GM23338 (cell line): ENCODE results near the gene ZNF415. TPM values are rescaled to one million over a fixed set of nuclear protein-coding genes. Genes with fewer than 3 reads are reported as not detected.
A peak's percentile ranks its signal among the peaks of the same experiment; 100 is the strongest.

ENCODE experiments used
- ATAC-seq: fragments of 200-7000 bp; cut with Tn5 transposase; 3 replicates; pipeline ENCODE4 v1.9.1; 2020
- DNase-seq: peaks from one replicate; pipeline ENCODE4 v3.0.0-alpha.2; 2015; ENCODE audit warnings: low spot score
- H2AFZ ChIP-seq: fragments of 200-600 bp; sonication (generic); 2 replicates; pipeline ENCODE4 v1.8.0; 2016; ENCODE audit warnings: antibody characterized with exemption, mild to moderate bottlenecking, moderate library complexity
- H3F3A ChIP-seq: fragments of 200-600 bp; sonication (generic); replicated peaks from 2 replicates; pipeline ENCODE4 v1.8.0; 2017; ENCODE audit warnings: antibody characterized with exemption, mixed run types, low read depth
- H3K27ac ChIP-seq: fragments of 200-600 bp; sonication (generic); 2 replicates; pipeline ENCODE4 v1.6.1; 2016; ENCODE audit warnings: low read depth
- H3K27me3 ChIP-seq: fragments of 200-600 bp; sonication (generic); 2 replicates; pipeline ENCODE4 v1.8.0; 2016; ENCODE audit warnings: mild to moderate bottlenecking, mixed run types, moderate library complexity; ENCODE audit not compliant: insufficient read depth
- H3K36me3 ChIP-seq: fragments of 200-600 bp; sonication (generic); 2 replicates; pipeline ENCODE4 v1.8.0; 2016; ENCODE audit warnings: mild to moderate bottlenecking; ENCODE audit not compliant: insufficient read depth
- H3K4me1 ChIP-seq: fragments of 200-600 bp; sonication (generic); 2 replicates; pipeline ENCODE4 v1.8.0; 2016; ENCODE audit warnings: mild to moderate bottlenecking, moderate library complexity; ENCODE audit not compliant: insufficient read depth
- H3K4me2 ChIP-seq: fragments of 200-600 bp; sonication (generic); 2 replicates; pipeline ENCODE4 v1.7.1; 2017; ENCODE audit warnings: mixed run types
- H3K4me3 ChIP-seq: fragments of 200-600 bp; sonication (generic); 2 replicates; pipeline ENCODE4 v1.6.1; 2016; ENCODE audit warnings: mixed run types
- H3K79me2 ChIP-seq: fragments of 200-600 bp; sonication (generic); replicated peaks from 2 replicates; pipeline ENCODE4 v1.8.0; 2017; ENCODE audit warnings: mild to moderate bottlenecking; ENCODE audit not compliant: insufficient read depth
- H3K9me2 ChIP-seq: fragments of 200-600 bp; sonication (generic); 2 replicates; pipeline ENCODE4 v1.8.0; 2017; ENCODE audit not compliant: insufficient read depth
- H4K20me1 ChIP-seq: fragments of 200-600 bp; sonication (generic); replicated peaks from 2 replicates; pipeline ENCODE4 v1.8.0; 2017; ENCODE audit warnings: mild to moderate bottlenecking; ENCODE audit not compliant: insufficient read depth
- H3K27ac Mint-ChIP-seq: 2 replicates; pipeline ENCODE4 v1.8.0; 2020; ENCODE audit warnings: inconsistent platforms, mild to moderate bottlenecking, moderate library complexity, mixed read lengths
- H3K27me3 Mint-ChIP-seq: 3 replicates; pipeline ENCODE4 v1.8.0; 2022; ENCODE audit warnings: low read depth, mild to moderate bottlenecking, moderate library complexity, mixed read lengths, inconsistent platforms; ENCODE audit not compliant: insufficient read depth, poor library complexity
- H3K36me3 Mint-ChIP-seq: 3 replicates; pipeline ENCODE4 v1.8.0; 2021; ENCODE audit warnings: low read depth, mild to moderate bottlenecking, inconsistent platforms, moderate library complexity, mixed read lengths
- H3K4me1 Mint-ChIP-seq: 3 replicates; pipeline ENCODE4 v1.8.0; 2020; ENCODE audit warnings: mild to moderate bottlenecking, inconsistent platforms, mixed read lengths
- H3K4me3 Mint-ChIP-seq: 3 replicates; pipeline ENCODE4 v1.8.0; 2021; ENCODE audit warnings: moderate library complexity, mild to moderate bottlenecking, inconsistent platforms, mixed read lengths
- H3K9me3 Mint-ChIP-seq: 3 replicates; pipeline ENCODE4 v1.8.0; 2020; ENCODE audit warnings: moderate library complexity, mild to moderate bottlenecking, inconsistent platforms, mixed read lengths
- CREB1 ChIP-seq: fragments of 250-450 bp; sonication (Bioruptor Pico); IDR thresholded peaks from 2 replicates; pipeline ENCODE4 v1.5.0; 2020; ENCODE audit warnings: low read depth, mild to moderate bottlenecking, moderate library complexity
- EZH2 ChIP-seq: fragments of 200-600 bp; sonication (generic); IDR thresholded peaks from one replicate; pipeline ENCODE4 v1.8.0; 2017; ENCODE audit warnings: antibody characterized with exemption, mild to moderate bottlenecking, low read depth; ENCODE audit not compliant: unreplicated experiment
- EZH2phosphoT487 ChIP-seq: fragments of 200-600 bp; sonication (generic); IDR thresholded peaks from one replicate; pipeline ENCODE4 v1.8.1; 2018; ENCODE audit warnings: antibody characterized with exemption; ENCODE audit not compliant: unreplicated experiment
- NANOG ChIP-seq: IDR thresholded peaks from 2 replicates; pipeline ENCODE4 v1.6.1; 2016; ENCODE audit warnings: antibody characterized with exemption, borderline replicate concordance
- polyA plus RNA-seq: library from polyadenylated mRNA; unstranded; fragments of >200 nt; fragmentation: Nextera tagmentation; extraction: Ambion mirVana; gene quantifications from 2 replicates; pipeline ENCODE4 v1.2.1, GENCODE V29; 2016
- total RNA-seq: library from RNA; depleted of rRNA; stranded (reverse); fragments of >200 nt; shearing (Covaris generic); gene quantifications from 2 replicates; pipeline ENCODE4 v1.2.3, GENCODE V29; 2014
- TF ChIP-seq, protein P1 (sequence below): fragments of 250-450 bp; sonication (Bioruptor Pico); IDR thresholded peaks from 2 replicates; pipeline ENCODE4 v1.5.0; 2020; ENCODE audit warnings: mild to moderate bottlenecking, moderate library complexity
- TF ChIP-seq, protein P2 (sequence below), 2 experiments: fragments of 200-600 bp in 1 of 2; sonication (generic) in 1 of 2; conservative IDR thresholded peaks; 2 replicates each; pipeline versions ENCODE4 v1.5.1 to v1.6.1; 2016 to 2017; ENCODE audit warnings: antibody characterized with exemption in 2 of 2, low read depth in 2 of 2, mild to moderate bottlenecking in 2 of 2, moderate library complexity in 1 of 2

Gene ZNF415
- total and polyA plus RNA-seq, 2 experiments from 2014 or later = 9.2 to 9.3 TPM

- TF ChIP-seq, protein P1, sequence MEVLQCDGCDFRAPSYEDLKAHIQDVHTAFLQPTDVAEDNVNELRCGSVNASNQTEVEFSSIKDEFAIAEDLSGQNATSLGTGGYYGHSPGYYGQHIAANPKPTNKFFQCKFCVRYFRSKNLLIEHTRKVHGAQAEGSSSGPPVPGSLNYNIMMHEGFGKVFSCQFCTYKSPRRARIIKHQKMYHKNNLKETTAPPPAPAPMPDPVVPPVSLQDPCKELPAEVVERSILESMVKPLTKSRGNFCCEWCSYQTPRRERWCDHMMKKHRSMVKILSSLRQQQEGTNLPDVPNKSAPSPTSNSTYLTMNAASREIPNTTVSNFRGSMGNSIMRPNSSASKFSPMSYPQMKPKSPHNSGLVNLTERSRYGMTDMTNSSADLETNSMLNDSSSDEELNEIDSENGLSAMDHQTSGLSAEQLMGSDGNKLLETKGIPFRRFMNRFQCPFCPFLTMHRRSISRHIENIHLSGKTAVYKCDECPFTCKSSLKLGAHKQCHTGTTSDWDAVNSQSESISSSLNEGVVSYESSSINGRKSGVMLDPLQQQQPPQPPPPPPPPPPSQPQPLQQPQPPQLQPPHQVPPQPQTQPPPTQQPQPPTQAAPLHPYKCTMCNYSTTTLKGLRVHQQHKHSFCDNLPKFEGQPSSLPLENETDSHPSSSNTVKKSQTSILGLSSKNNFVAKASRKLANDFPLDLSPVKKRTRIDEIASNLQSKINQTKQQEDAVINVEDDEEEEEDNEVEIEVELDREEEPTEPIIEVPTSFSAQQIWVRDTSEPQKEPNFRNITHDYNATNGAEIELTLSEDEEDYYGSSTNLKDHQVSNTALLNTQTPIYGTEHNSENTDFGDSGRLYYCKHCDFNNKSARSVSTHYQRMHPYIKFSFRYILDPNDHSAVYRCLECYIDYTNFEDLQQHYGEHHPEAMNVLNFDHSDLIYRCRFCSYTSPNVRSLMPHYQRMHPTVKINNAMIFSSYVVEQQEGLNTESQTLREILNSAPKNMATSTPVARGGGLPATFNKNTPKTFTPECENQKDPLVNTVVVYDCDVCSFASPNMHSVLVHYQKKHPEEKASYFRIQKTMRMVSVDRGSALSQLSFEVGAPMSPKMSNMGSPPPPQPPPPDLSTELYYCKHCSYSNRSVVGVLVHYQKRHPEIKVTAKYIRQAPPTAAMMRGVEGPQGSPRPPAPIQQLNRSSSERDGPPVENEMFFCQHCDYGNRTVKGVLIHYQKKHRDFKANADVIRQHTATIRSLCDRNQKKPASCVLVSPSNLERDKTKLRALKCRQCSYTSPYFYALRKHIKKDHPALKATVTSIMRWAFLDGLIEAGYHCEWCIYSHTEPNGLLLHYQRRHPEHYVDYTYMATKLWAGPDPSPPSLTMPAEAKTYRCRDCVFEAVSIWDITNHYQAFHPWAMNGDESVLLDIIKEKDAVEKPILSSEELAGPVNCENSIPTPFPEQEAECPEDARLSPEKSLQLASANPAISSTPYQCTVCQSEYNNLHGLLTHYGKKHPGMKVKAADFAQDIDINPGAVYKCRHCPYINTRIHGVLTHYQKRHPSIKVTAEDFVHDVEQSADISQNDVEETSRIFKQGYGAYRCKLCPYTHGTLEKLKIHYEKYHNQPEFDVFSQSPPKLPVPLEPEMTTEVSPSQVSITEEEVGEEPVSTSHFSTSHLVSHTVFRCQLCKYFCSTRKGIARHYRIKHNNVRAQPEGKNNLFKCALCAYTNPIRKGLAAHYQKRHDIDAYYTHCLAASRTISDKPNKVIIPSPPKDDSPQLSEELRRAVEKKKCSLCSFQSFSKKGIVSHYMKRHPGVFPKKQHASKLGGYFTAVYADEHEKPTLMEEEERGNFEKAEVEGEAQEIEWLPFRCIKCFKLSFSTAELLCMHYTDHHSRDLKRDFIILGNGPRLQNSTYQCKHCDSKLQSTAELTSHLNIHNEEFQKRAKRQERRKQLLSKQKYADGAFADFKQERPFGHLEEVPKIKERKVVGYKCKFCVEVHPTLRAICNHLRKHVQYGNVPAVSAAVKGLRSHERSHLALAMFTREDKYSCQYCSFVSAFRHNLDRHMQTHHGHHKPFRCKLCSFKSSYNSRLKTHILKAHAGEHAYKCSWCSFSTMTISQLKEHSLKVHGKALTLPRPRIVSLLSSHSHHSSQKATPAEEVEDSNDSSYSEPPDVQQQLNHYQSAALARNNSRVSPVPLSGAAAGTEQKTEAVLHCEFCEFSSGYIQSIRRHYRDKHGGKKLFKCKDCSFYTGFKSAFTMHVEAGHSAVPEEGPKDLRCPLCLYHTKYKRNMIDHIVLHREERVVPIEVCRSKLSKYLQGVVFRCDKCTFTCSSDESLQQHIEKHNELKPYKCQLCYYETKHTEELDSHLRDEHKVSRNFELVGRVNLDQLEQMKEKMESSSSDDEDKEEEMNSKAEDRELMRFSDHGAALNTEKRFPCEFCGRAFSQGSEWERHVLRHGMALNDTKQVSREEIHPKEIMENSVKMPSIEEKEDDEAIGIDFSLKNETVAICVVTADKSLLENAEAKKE (CRISPR knock-in tag) = no peak
- TF ChIP-seq EZH2phosphoT487 (no peak), NANOG (no peak), CREB1 (CRISPR knock-in tag) (no peak)
- TF ChIP-seq, protein P2, sequence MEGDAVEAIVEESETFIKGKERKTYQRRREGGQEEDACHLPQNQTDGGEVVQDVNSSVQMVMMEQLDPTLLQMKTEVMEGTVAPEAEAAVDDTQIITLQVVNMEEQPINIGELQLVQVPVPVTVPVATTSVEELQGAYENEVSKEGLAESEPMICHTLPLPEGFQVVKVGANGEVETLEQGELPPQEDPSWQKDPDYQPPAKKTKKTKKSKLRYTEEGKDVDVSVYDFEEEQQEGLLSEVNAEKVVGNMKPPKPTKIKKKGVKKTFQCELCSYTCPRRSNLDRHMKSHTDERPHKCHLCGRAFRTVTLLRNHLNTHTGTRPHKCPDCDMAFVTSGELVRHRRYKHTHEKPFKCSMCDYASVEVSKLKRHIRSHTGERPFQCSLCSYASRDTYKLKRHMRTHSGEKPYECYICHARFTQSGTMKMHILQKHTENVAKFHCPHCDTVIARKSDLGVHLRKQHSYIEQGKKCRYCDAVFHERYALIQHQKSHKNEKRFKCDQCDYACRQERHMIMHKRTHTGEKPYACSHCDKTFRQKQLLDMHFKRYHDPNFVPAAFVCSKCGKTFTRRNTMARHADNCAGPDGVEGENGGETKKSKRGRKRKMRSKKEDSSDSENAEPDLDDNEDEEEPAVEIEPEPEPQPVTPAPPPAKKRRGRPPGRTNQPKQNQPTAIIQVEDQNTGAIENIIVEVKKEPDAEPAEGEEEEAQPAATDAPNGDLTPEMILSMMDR (conservative IDR thresholded peaks at IDR 0.05; ENCODE audit: low read depth in 2 of 2) = no peak
These were observed 27.6 kb upstream of the ZNF415 start (continued) for GRCh38 chr19:53160350-53160749.

GRCh38 chr19:53158119-53158656 is 25.5 kb upstream of the ZNF415 start:
- H3K27ac ChIP-seq = no peak overlapping the region
- H3K36me3 ChIP-seq = no peaks in the 10 kb centered on the region
- Mint-ChIP-seq H3K9me3 (peaks cover 23% of the 10 kb centered on the region), H3K4me3 (peak overlapping the region; percentile 79), H3K4me1 (peaks cover 10% of the 10 kb centered on the region), H3K27ac (no peak overlapping the region), H3K27me3 (peaks cover 17% of the 10 kb centered on the region), H3K36me3 (peaks cover 22% of the 10 kb centered on the region)
- peak overlapping the region; percentile 60 for H3K4me3 ChIP-seq
- ATAC-seq (peak; percentile 78), DNase-seq (peak; percentile 61)
- TF ChIP-seq EZH2 (no peak), CREB1 (CRISPR knock-in tag) (no peak)
- no peaks in the 10 kb centered on the region for H3F3A ChIP-seq
- H3K4me1 ChIP-seq = peaks cover 5% of the 10 kb centered on the region; the same call in 1 of the 2 replicates
- H2AFZ ChIP-seq = peak overlapping the region; percentile 86
- H4K20me1 ChIP-seq = peaks cover 16% of the 10 kb centered on the region
- peak overlapping the region; percentile 75 for H3K4me2 ChIP-seq
- H3K27me3 ChIP-seq = 0 out of 2 replicates have a peak, but pooled peaks cover 3% of the 10 kb centered on the region
- no peaks in the 10 kb centered on the region for H3K9me2 ChIP-seq
- H3K79me2 ChIP-seq = 0 out of 2 replicates have a peak, but pooled peaks cover 14% of the 10 kb centered on the region
